K562 (cell line): ENCODE data around the gene SLC5A2. TPM values are rescaled to one million over a fixed set of nuclear protein-coding genes. Genes with fewer than 3 reads are reported as not detected.

Experiments
- BACH1 ChIP-seq: fragments of 200-800 bp; sonication (Bioruptor generic); IDR thresholded peaks from 2 replicates; pipeline ENCODE4 v1.6.1; 2016; ENCODE audit warnings: missing genetic modification characterization, missing compliant biosample characterization
- GMEB1 ChIP-seq: fragments of 250-450 bp; sonication (Bioruptor Pico); IDR thresholded peaks from 2 replicates; pipeline ENCODE4 v1.4.0; 2020; ENCODE audit warnings: mild to moderate bottlenecking
- MAFF ChIP-seq: IDR thresholded peaks from 2 replicates; pipeline ENCODE4 v1.6.1; 2012; ENCODE audit warnings: low read length, improper control_type of control experiment
- NBN ChIP-seq: fragments of 450-650 bp; IDR thresholded peaks from 2 replicates; pipeline ENCODE4 v1.6.1; 2016; ENCODE audit warnings: low read depth, mild to moderate bottlenecking
- PBX2 ChIP-seq, 2 experiments: IDR thresholded peaks in 1 of 2; conservative IDR thresholded peaks in 1 of 2; 2 replicates each; pipeline ENCODE4 v1.6.1; 2016; ENCODE audit warnings: low read depth in 2 of 2, mild to moderate bottlenecking in 1 of 2, missing compliant biosample characterization in 1 of 2, missing genetic modification characterization in 1 of 2, moderate library complexity in 1 of 2
- PPARD ChIP-seq: fragments of 250-450 bp; sonication (Bioruptor Pico); IDR thresholded peaks from 2 replicates; pipeline ENCODE4 v1.8.0; 2022; ENCODE audit warnings: inconsistent platforms, mild to moderate bottlenecking, moderate library complexity
- RBM14 ChIP-seq: fragments of 200-400 bp; formaldehyde crosslinking; IDR thresholded peaks from 2 replicates; pipeline ENCODE4 v1.6.1; 2018; ENCODE audit warnings: low read depth, mild to moderate bottlenecking, low read length, moderate library complexity, borderline replicate concordance; ENCODE audit not compliant: insufficient read depth
- SNIP1 ChIP-seq: fragments of 450-650 bp; IDR thresholded peaks from 2 replicates; pipeline ENCODE4 v1.7.1; 2017; ENCODE audit warnings: low read depth, mild to moderate bottlenecking
- TSC22D4 ChIP-seq: fragments of 450-650 bp; IDR thresholded peaks from 2 replicates; pipeline ENCODE4 v1.6.1; 2016; ENCODE audit warnings: missing genetic modification characterization, missing biosample characterization, control low read depth
- YBX1 ChIP-seq: fragments of 450-650 bp; IDR thresholded peaks from 2 replicates; pipeline ENCODE4 v1.7.1; 2016; ENCODE audit warnings: mild to moderate bottlenecking
- ZFX ChIP-seq: sonication (generic); formaldehyde crosslinking; IDR thresholded peaks from 2 replicates; pipeline ENCODE4 v1.8.0; 2022; ENCODE audit warnings: mild to moderate bottlenecking, missing genetic modification reagents, moderate library complexity
- ZNF445 ChIP-seq: fragments of 250-450 bp; sonication (Bioruptor Pico); IDR thresholded peaks from 2 replicates; pipeline ENCODE4 v1.4.0; 2020; ENCODE audit warnings: low read depth, mild to moderate bottlenecking, moderate library complexity
- ZNF77 ChIP-seq: fragments of 250-450 bp; sonication (Bioruptor Pico); IDR thresholded peaks from 2 replicates; pipeline ENCODE4 v1.5.0; 2020
- polyA plus RNA-seq, 8 experiments: library from polyadenylated mRNA; depleted of rRNA in 4 of 8; stranded (reverse) in 5 of 8; unstranded in 3 of 8; fragments of >200 nt; fragmentation: Nextera tagmentation in 2 of 8; fragmentation: Illumina TruSeq in 1 of 8; extraction: Ambion mirVana in 2 of 8; extraction: Trizol in 1 of 8; gene quantifications; 2 replicates each; pipeline versions ENCODE4 v1.2.1 to v1.2.3, GENCODE V29; 2011 to 2014; ENCODE audit warnings: inconsistent platforms in 1 of 8, missing spikeins in 1 of 8
- total RNA-seq, 7 experiments: library from RNA; depleted of rRNA in 6 of 7; stranded (reverse); fragments of >200 nt in 6 of 7; fragmentation: Illumina TruSeq in 2 of 7; extraction: Trizol in 2 of 7; gene quantifications; 2 replicates each; pipeline versions ENCODE4 v1.2.1 to v1.2.3, GENCODE V29; 2011 to 2021; ENCODE audit warnings: low replicate concordance in 1 of 7
- TF ChIP-seq, protein P1 (sequence below): fragments of 250-450 bp; sonication (Bioruptor Pico); IDR thresholded peaks from 2 replicates; pipeline ENCODE4 v1.4.0; 2020; ENCODE audit warnings: mild to moderate bottlenecking, moderate library complexity, borderline replicate concordance
- TF ChIP-seq, protein P2 (sequence below): fragments of 450-650 bp; IDR thresholded peaks from 2 replicates; pipeline ENCODE4 v1.6.1; 2014; ENCODE audit warnings: low read depth, mild to moderate bottlenecking, moderate library complexity, borderline replicate concordance

The SLC5A2 gene
- total and polyA plus RNA-seq, 9 of the 15 experiments (the other 6 are each of a cell fraction or from before 2014, with no cell fraction given), result 0.07 to 2.7 (median 2.2) TPM; not detected in 6

DNA sequence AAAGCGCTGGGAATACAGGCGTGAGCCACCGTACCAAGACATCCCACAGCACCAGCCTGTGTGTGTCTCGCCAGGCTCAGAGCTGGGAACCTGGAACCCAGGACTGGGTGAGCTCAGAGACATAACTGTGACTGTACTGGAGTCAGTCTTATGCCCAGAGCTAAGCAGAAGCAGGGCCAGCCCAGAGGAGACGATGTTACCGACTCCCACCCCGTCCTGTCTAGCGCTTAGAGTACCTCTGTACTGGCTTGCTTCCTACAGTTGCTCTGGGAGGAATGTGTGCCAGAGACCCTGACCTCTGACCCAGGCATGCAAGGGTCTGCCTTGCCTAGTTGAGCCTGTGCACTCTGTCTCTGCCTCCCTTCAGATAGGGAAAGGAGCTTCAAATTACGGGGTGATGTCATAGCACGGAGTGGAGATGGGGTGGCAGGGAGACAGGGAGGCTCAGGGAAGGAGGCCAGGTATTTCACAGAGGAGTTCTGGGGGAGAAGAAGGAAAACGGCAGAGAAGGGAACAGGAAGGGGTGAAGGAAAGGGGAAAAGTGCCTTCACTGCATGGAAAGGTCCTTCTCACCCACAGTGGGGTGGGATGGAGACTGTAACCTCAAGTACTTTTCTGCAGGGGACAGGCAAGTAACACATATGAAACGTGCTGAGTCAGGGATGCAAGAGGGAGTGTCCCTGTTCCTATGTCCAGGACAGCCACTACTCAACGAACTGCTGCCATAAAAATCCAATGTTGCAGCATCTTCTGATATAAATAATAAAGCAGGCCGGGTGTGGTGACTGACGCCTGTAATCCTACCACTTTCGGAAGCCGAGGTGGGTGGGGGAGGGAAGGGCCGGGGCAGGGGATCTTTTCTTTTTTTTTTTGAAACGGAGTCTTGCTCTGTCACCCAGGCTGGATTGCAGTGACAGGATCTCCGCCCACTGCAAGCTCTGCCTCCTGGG lies 29.4 kb upstream of the SLC5A2 start (continued):
- TF ChIP-seq GMEB1, result no peak
- TF ChIP-seq PBX2 (CRISPR knock-in tag; IDR thresholded peaks at IDR 0.05; ENCODE audit: low read depth), result no peak
- peak; percentile 45 for TF ChIP-seq PBX2 (tag; conservative IDR thresholded peaks at IDR 0.05; ENCODE audit: low read depth)
- peak; percentile 78 for TF ChIP-seq BACH1 (tag)
- no peak for TF ChIP-seq ZNF445 (CRISPR knock-in tag)
- TF ChIP-seq, protein P1, sequence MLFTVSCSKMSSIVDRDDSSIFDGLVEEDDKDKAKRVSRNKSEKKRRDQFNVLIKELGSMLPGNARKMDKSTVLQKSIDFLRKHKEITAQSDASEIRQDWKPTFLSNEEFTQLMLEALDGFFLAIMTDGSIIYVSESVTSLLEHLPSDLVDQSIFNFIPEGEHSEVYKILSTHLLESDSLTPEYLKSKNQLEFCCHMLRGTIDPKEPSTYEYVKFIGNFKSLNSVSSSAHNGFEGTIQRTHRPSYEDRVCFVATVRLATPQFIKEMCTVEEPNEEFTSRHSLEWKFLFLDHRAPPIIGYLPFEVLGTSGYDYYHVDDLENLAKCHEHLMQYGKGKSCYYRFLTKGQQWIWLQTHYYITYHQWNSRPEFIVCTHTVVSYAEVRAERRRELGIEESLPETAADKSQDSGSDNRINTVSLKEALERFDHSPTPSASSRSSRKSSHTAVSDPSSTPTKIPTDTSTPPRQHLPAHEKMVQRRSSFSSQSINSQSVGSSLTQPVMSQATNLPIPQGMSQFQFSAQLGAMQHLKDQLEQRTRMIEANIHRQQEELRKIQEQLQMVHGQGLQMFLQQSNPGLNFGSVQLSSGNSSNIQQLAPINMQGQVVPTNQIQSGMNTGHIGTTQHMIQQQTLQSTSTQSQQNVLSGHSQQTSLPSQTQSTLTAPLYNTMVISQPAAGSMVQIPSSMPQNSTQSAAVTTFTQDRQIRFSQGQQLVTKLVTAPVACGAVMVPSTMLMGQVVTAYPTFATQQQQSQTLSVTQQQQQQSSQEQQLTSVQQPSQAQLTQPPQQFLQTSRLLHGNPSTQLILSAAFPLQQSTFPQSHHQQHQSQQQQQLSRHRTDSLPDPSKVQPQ (CRISPR knock-in tag), result no peak
- no peak for TF ChIP-seq TSC22D4
- no peak for TF ChIP-seq ZNF77 (CRISPR knock-in tag)
- no peak for TF ChIP-seq PPARD (CRISPR knock-in tag)
- TF ChIP-seq, protein P2, sequence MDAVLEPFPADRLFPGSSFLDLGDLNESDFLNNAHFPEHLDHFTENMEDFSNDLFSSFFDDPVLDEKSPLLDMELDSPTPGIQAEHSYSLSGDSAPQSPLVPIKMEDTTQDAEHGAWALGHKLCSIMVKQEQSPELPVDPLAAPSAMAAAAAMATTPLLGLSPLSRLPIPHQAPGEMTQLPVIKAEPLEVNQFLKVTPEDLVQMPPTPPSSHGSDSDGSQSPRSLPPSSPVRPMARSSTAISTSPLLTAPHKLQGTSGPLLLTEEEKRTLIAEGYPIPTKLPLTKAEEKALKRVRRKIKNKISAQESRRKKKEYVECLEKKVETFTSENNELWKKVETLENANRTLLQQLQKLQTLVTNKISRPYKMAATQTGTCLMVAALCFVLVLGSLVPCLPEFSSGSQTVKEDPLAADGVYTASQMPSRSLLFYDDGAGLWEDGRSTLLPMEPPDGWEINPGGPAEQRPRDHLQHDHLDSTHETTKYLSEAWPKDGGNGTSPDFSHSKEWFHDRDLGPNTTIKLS, result no peak
- TF ChIP-seq YBX1, result no peak
- no peak for TF ChIP-seq RBM14
- peak; percentile 96 for TF ChIP-seq MAFF
- no peak; the same call in 1 of the 2 replicates for TF ChIP-seq ZFX (CRISPR knock-in tag)
- TF ChIP-seq NBN, result 0 out of 2 replicates have a peak, but pooled peaks have one; percentile 35
- no peak for TF ChIP-seq SNIP1
